Activated naive CD8-positive, alpha-beta T cell treated with anti-CD3 and anti-CD28 coated beads, Interleukin-2, amount 10 ng/mL, durations not matched to agents 7 days and 5 days (primary cell): Measurements from ENCODE around the gene DEFB128. TPM values are rescaled to one million over a fixed set of nuclear protein-coding genes. Genes with fewer than 3 reads are reported as not detected.
A peak's percentile ranks its signal among the peaks of the same experiment; 100 is the strongest.
"Not testable (repeated sequence)": the region's sequence is repeated elsewhere in the genome, so short reads cannot be mapped to it uniquely, and the experiment has no call there.

Experiments
- ATAC-seq: fragments of 150-1000 bp; cut with Tn5 transposase; one replicate; pipeline ENCODE4 v1.10.0; 2021; ENCODE audit warnings: low read depth, moderate library complexity
- POLR2A ChIA-PET: fragments of 350-600 bp; sonication (Branson Sonifier 250); formaldehyde crosslinking; loops from one replicate; lab custom pipeline; 2021; ENCODE audit warnings: antibody characterized with exemption; lab: Charles Lee
- DNase-seq: peaks from one replicate; pipeline ENCODE4 v3.0.0; 2021
- H3K27ac Mint-ChIP-seq: one replicate; pipeline ENCODE4 v1.8.0; 2022; ENCODE audit warnings: mild to moderate bottlenecking, mixed read lengths
- H3K27me3 Mint-ChIP-seq: one replicate; pipeline ENCODE4 v1.8.0; 2022; ENCODE audit warnings: mild to moderate bottlenecking, moderate library complexity, mixed read lengths
- H3K36me3 Mint-ChIP-seq: one replicate; pipeline ENCODE4 v1.8.0; 2021; ENCODE audit warnings: mild to moderate bottlenecking, mixed read lengths
- H3K4me1 Mint-ChIP-seq: one replicate; pipeline ENCODE4 v1.8.0; 2021; ENCODE audit warnings: mixed read lengths
- H3K4me3 Mint-ChIP-seq: one replicate; pipeline ENCODE4 v1.8.0; 2022; ENCODE audit warnings: mild to moderate bottlenecking, moderate library complexity, mixed read lengths
- H3K9me3 Mint-ChIP-seq: one replicate; pipeline ENCODE4 v1.8.0; 2021; ENCODE audit warnings: mixed read lengths
- total RNA-seq, 2 experiments: library from RNA; stranded (reverse); gene quantifications; one replicate each; pipeline ENCODE4 v1.2.3, GENCODE V29; 2021

Gene DEFB128
- total RNA-seq, 2 experiments from 2014 or later, result not detected

DNA sequence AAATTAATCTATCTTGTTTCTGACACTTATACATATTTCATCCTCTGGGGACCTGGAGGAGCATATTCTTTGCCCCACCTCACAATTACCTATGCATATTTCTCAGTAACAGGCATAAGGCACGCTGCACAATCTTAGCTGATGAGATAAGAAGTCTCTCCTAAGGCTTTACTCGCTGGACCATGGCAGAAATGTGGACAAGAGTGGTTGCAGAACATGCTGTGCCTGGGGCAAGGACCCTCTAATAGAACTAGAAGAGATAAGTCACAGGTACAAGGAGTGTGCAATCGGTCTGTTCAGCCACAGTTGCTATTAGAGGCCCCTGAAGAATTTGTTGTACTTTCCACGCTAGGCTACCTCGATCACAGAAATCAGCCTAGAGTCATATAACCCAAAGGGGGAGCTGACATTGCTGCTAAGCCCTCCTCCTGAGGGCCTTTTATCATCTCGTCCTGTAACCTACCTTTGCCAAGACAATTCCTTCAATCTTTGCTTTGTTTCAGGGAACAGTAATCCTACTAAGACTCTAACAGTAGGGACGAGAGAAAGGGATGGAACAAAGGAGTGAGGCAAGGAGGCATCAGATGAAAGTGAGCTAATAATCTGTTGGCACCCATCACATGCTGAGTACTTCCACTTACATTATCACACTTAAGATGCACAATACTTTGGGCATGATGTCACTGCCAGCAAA, 21.4 kb upstream of the DEFB128 start:
- Mint-ChIP-seq H3K4me3 (no peak overlapping the region), H3K36me3 (no peaks in the 10 kb centered on the region), H3K27me3 (peaks cover 2% of the 10 kb centered on the region), H3K9me3 (no peaks in the 10 kb centered on the region), H3K4me1 (no peaks in the 10 kb centered on the region), H3K27ac (no peak overlapping the region)
- POLR2A ChIA-PET, result interaction anchor here (0.6 kb wide), 1 partner anchor 23 kb away, joined by 5 read pairs; no protein-coding TSS in a partner anchor
- no peak for ATAC-seq
- DNase-seq, result no peak

DNA sequence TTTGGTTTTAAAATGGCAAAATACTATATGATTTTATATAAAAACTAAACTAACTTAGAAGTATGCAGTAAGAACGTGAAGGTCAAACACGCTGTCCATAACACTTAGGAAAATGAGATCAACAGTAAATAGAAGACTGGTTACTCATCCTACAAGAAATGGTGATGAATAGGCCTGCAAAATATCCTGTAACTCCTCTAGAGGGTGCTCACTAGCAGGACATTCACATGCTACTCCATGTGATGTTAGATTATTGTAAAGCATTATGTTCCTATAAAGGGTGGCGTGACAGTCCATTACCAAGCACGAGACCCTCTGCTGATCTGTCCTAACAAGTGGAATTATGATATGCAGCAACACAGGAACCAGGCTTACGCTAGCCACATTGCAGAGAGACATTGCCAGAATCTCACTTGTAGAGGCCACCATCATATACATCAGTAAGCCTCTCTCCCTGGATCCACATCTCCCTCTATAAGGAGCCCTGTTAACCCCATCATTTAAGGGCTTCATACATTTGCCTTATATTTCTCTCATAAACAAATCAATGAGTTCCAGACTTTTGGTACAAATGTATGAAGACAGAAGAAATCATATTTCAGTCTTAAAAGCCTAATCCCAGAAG, 19.5 kb upstream of the DEFB128 start:
- ATAC-seq, result peak; percentile 82
- POLR2A ChIA-PET, result no interaction called here
- no peaks in the 10 kb centered on the region for H3K36me3 Mint-ChIP-seq

DNA sequence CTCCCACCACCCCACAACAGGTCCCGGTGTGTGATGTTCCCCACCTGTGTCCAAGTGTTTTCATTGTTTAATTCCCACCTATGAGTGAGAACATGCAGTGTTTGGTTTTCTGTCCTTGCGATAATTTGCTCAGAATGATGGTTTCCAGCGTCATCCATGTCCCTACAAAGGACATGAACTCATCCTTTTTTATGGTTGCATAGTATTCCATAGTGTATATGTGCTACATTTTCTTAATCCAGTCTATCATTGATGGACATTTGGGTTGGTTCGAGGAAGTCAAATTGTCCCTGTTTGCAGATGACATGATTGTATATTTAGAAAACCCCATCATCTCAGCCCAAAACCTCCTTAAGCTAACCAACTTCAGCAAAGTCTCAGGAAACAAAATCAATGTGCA, 14.1 kb upstream of the DEFB128 start:
- DNase-seq, H3K36me3 Mint-ChIP-seq, H3K4me1 Mint-ChIP-seq, POLR2A ChIA-PET, H3K9me3 Mint-ChIP-seq, ATAC-seq, H3K27me3 Mint-ChIP-seq, H3K27ac Mint-ChIP-seq, H3K4me3 Mint-ChIP-seq: not testable (repeated sequence)

More for the DNA sequence above, 19.5 kb upstream of the DEFB128 start:
- H3K27ac Mint-ChIP-seq, result no peak overlapping the region
- no peaks in the 10 kb centered on the region for H3K4me1 Mint-ChIP-seq
- H3K9me3 Mint-ChIP-seq, result no peaks in the 10 kb centered on the region
- peaks cover 7% of the 10 kb centered on the region for H3K27me3 Mint-ChIP-seq
- DNase-seq, result no peak
- no peak overlapping the region for H3K4me3 Mint-ChIP-seq

- H3K27me3 Mint-ChIP-seq, result peaks cover 9% of the 10 kb centered on the region
- POLR2A ChIA-PET, result no interaction called here
These were observed 10.5 kb upstream of the DEFB128 start for GRCh38 chr20:199996-200395.

DNA sequence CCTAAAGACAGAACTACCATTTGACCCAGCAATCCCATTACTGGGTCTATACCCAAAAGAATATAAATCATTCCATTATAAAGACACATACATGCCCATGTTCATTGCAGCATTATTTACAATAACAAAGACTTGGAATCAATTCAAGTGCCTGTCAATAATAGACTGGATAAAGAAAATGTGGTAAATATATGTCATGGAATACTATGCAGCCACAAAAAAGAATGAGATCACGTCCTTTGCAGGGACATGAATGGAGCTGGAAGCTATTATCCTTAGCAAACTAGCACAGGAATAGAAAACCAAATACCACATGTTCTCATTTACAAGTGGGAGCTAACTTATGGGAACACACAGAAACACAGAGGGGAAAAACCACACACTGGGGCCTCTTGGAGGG, 8.7 kb upstream of the DEFB128 start:
- Mint-ChIP-seq H3K27me3 (peaks cover 6% of the 10 kb centered on the region), H3K4me1 (no peaks in the 10 kb centered on the region), H3K9me3 (no peaks in the 10 kb centered on the region), H3K27ac (no peak overlapping the region), H3K4me3 (no peak overlapping the region), H3K36me3 (no peaks in the 10 kb centered on the region)
- DNase-seq (no peak), ATAC-seq (no peak)
- POLR2A ChIA-PET, result no interaction called here

More at GRCh38 chr20:199996-200395, 10.5 kb upstream of the DEFB128 start:
- Mint-ChIP-seq H3K36me3 (no peaks in the 10 kb centered on the region), H3K4me3 (no peak overlapping the region), H3K4me1 (no peaks in the 10 kb centered on the region), H3K9me3 (no peaks in the 10 kb centered on the region), H3K27ac (no peak overlapping the region)
- no peak for DNase-seq
- no peak for ATAC-seq

DNA sequence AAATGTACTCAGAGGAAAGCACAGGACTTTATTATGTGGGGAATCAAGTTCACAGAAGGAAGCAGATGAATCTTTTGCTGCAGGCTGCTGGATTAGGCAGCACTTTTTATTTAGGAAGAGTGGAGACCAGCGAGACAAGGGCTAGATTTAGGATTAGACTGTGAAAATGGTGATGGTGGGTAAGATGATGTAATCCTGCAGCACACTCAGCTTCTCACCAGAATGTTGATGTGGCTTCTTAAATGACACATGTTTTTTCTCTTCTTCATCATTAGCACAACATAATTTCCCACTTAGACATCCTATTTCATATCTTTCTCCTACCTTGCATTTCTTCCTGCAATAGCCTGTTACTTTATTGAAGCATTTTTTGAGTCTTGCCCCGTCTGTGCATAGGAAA, 1.8 kb downstream of the DEFB128 start:
- H3K36me3 Mint-ChIP-seq, result no peaks in the 10 kb centered on the region
- POLR2A ChIA-PET, result no interaction called here
- H3K4me1 Mint-ChIP-seq, result peaks cover 8% of the 10 kb centered on the region
- H3K27ac Mint-ChIP-seq, result no peak overlapping the region
- peaks cover 48% of the 10 kb centered on the region for H3K27me3 Mint-ChIP-seq
- ATAC-seq, result no peak
- DNase-seq, result no peak
- H3K9me3 Mint-ChIP-seq, result peaks cover 17% of the 10 kb centered on the region
- H3K4me3 Mint-ChIP-seq, result no peak overlapping the region

GRCh38 chr20:184288-184687, 5.2 kb downstream of the DEFB128 start:
- POLR2A ChIA-PET, result no interaction called here
- Mint-ChIP-seq H3K27ac (no peak overlapping the region), H3K9me3 (peaks cover 14% of the 10 kb centered on the region), H3K4me1 (peaks cover 8% of the 10 kb centered on the region), H3K4me3 (no peak overlapping the region), H3K27me3 (peaks cover 59% of the 10 kb centered on the region), H3K36me3 (no peaks in the 10 kb centered on the region)
- DNase-seq (no peak), ATAC-seq (no peak)

DNA sequence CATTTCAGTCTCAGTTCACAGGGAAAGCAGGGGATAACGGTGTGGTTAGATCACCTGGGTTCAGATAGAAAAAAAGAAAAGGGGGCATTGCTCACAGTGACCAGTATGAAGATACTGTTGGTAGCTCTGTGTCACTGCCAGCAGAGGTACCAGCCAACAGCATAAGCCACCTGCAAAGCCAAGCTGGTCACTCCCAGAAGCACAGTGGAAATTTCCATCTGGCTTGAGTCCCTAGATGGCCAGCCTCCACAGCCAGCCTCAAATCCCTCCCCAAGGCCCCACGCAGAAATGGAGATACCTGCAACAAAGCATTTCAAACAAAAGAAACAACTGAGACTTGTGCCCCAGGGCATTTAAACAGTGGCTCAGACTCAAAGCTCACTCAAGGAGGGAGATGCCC, 20.6 kb downstream of the DEFB128 start:
- POLR2A ChIA-PET, result no interaction called here

GRCh38 chr20:164618-165017, 24.9 kb downstream of the DEFB128 start:
- no peaks in the 10 kb centered on the region for H3K4me1 Mint-ChIP-seq
- POLR2A ChIA-PET, result no interaction called here
- H3K9me3 Mint-ChIP-seq, result no peaks in the 10 kb centered on the region
- DNase-seq (no peak), ATAC-seq (no peak)
- H3K27ac Mint-ChIP-seq, result no peak overlapping the region
- no peak overlapping the region for H3K4me3 Mint-ChIP-seq
- peaks cover 24% of the 10 kb centered on the region for H3K27me3 Mint-ChIP-seq
- no peaks in the 10 kb centered on the region for H3K36me3 Mint-ChIP-seq

More for the DNA sequence above, 20.6 kb downstream of the DEFB128 start:
- ATAC-seq, result no peak
- Mint-ChIP-seq H3K27me3 (peaks cover 24% of the 10 kb centered on the region), H3K4me1 (no peaks in the 10 kb centered on the region), H3K4me3 (no peak overlapping the region), H3K27ac (no peak overlapping the region), H3K9me3 (no peaks in the 10 kb centered on the region), H3K36me3 (no peaks in the 10 kb centered on the region)
- DNase-seq, result no peak

DNA sequence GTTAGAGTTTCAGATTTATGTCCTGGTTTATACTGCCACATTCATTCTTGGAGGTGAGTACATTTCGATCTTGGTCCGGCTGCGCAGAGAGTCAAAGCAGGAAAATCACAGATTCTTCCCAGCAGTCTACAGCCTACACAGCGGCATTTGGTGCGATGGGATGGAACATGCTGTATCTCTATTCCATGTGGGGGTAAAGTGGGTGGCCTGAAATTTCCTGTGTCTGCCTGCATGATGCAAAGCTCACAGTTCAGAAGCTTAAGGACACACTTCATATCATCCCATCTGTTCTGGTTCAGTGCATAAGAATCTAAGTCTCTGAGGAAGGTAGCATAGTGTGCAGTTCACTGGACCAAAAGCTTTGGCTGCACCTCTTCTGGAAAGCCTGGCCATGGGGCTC, 32.4 kb downstream of the DEFB128 start, which contains the start of gene DEFB127:
Gene DEFB127 (plus strand): TSS at position 301 of the 400 bp plus-strand sequence. CDS start 91 bp downstream, at position 392.
- no peaks in the 10 kb centered on the region for H3K9me3 Mint-ChIP-seq
- no peak within 1 kb of the TSS for H3K4me3 Mint-ChIP-seq
- H3K27ac Mint-ChIP-seq, result no peak within 1 kb of the TSS
- H3K4me1 Mint-ChIP-seq, result no peaks in the 10 kb centered on the region
- no peak for ATAC-seq
- peaks cover 15% of the 10 kb centered on the region for H3K27me3 Mint-ChIP-seq
- no peaks in the 10 kb centered on the region for H3K36me3 Mint-ChIP-seq
- DNase-seq, result no peak
- POLR2A ChIA-PET, result no interaction called here

DNA sequence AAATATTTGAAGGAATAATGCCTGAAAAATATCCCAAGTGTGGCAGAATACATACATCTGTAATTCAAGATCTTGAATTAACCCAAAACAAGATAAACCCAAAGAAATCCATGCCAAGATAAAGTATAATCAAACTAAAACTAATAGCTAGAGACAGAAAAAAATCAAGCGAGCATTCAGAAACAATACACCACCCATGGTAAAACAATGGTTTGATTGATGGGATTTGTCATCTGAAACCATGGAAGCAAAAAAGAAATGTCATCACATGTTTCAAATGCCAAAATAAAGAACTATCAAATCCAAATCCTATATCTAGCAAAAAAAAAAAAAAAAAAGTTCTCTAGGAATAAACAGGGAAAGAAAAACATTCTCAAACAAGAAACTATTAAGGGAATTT, 37.4 kb downstream of the DEFB128 start:
- Mint-ChIP-seq H3K4me1 (no peaks in the 10 kb centered on the region), H3K36me3 (no peaks in the 10 kb centered on the region), H3K9me3 (no peaks in the 10 kb centered on the region), H3K27me3 (peaks cover 9% of the 10 kb centered on the region), H3K4me3 (no peak overlapping the region), H3K27ac (no peak overlapping the region)
- DNase-seq, result no peak
- POLR2A ChIA-PET, result no interaction called here
- ATAC-seq, result no peak

- ATAC-seq (no peak), DNase-seq (no peak)
- Mint-ChIP-seq H3K27me3 (peaks cover 25% of the 10 kb centered on the region), H3K36me3 (no peaks in the 10 kb centered on the region), H3K4me3 (no peak overlapping the region), H3K27ac (no peak overlapping the region), H3K9me3 (no peaks in the 10 kb centered on the region), H3K4me1 (no peaks in the 10 kb centered on the region)
- POLR2A ChIA-PET, result no interaction called here
These were observed 43.6 kb downstream of the DEFB128 start for GRCh38 chr20:145877-146276.

DNA sequence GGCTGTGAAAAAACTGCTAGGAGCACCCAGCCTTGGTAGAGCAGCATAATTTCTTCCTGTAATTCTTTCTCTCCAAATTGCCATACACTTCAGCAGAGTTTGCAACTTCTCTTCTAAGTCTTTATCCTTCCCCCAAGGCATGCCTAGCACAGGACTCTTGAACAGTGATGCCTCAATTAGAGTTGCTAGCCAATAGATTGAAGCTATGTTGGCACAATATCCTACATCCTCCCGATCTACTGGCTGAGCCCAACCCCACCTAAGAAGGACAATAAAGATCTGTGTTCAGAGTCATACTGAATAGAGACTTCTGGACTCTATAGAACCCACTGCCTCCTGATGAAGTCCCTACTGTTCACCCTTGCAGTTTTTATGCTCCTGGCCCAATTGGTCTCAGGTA, 47.2 kb downstream of the DEFB128 start, which contains the start of gene DEFB126:
Gene DEFB126 (plus strand): TSS at position 301 of the 400 bp plus-strand sequence. CDS start 39 bp downstream, at position 340.
- H3K27me3 Mint-ChIP-seq, result peaks cover 44% of the 10 kb centered on the region
- no peak within 1 kb of the TSS for H3K4me3 Mint-ChIP-seq
- DNase-seq, result no peak
- no peak for ATAC-seq
- H3K36me3 Mint-ChIP-seq, result no peaks in the 10 kb centered on the region
- POLR2A ChIA-PET, result no interaction called here
- no peak within 1 kb of the TSS for H3K27ac Mint-ChIP-seq
- no peaks in the 10 kb centered on the region for H3K4me1 Mint-ChIP-seq
- H3K9me3 Mint-ChIP-seq, result no peaks in the 10 kb centered on the region
